HUES64 (cell line): ENCODE results near the gene NPAS1.

Source experiments
- H3K27ac ChIP-seq: 2 replicates; pipeline ENCODE4 v1.7.0; 2013; ENCODE audit warnings: low read depth, low read length, inconsistent platforms
- H3K27me3 ChIP-seq: 2 replicates; pipeline ENCODE4 v1.6.1; 2013; ENCODE audit warnings: mild to moderate bottlenecking, low read length; ENCODE audit not compliant: insufficient read depth
- H3K36me3 ChIP-seq: 2 replicates; pipeline ENCODE4 v1.6.1; 2013; ENCODE audit warnings: mild to moderate bottlenecking, low read length; ENCODE audit not compliant: insufficient read depth
- H3K4me1 ChIP-seq: 2 replicates; pipeline ENCODE4 v1.6.1; 2013; ENCODE audit warnings: mild to moderate bottlenecking, low read length, moderate library complexity; ENCODE audit not compliant: insufficient read depth
- H3K4me3 ChIP-seq: 2 replicates; pipeline ENCODE4 v1.5.1; 2013; ENCODE audit warnings: mild to moderate bottlenecking, low read length, moderate library complexity
- H3K9ac ChIP-seq: 2 replicates; pipeline ENCODE4 v1.6.1; 2013; ENCODE audit warnings: mild to moderate bottlenecking, low read depth, low read length
- H3K9me3 ChIP-seq: 2 replicates; pipeline ENCODE4 v1.6.1; 2013; ENCODE audit warnings: low read depth, low read length; ENCODE audit not compliant: insufficient read depth
- WGBS: fragments of 150-250, 120-280 bp; methylation state at CpG from one replicate; pipeline ENCODE4 v1.1.7; 2013; ENCODE audit warnings: missing lambda C conversion rate; 5-methylcytosine and 5-hydroxymethylcytosine counted together

Gene NPAS1

GRCh38 chr19:46993622-46994021, 26.0 kb upstream of the NPAS1 start:
- peaks cover 60% of the 10 kb centered on the region for H3K36me3 ChIP-seq

GRCh38 chr19:46994141-46994686, 25.4 kb upstream of the NPAS1 start:
- H3K9ac ChIP-seq: no peak overlapping the region
- H3K4me3 ChIP-seq: no peak overlapping the region
- H3K4me1 ChIP-seq: peaks cover 8% of the 10 kb centered on the region; the same call in 1 of the 2 replicates
- no peaks in the 10 kb centered on the region for H3K9me3 ChIP-seq
- WGBS: 94% methylated on average over 17 of the region's 17 CpGs
- peaks cover 60% of the 10 kb centered on the region for H3K36me3 ChIP-seq
- no peak overlapping the region for H3K27ac ChIP-seq
- H3K27me3 ChIP-seq: no peaks in the 10 kb centered on the region

More at GRCh38 chr19:46993622-46994021, 26.0 kb upstream of the NPAS1 start:
- Histone ChIP-seq H3K9me3 (no peaks in the 10 kb centered on the region), H3K9ac (no peak overlapping the region), H3K27ac (no peak overlapping the region), H3K4me3 (no peak overlapping the region), H3K4me1 (peaks cover 8% of the 10 kb centered on the region; the same call in 1 of the 2 replicates), H3K27me3 (no peaks in the 10 kb centered on the region)
- 94% methylated on average over 7 of the region's 7 CpGs for WGBS

- Histone ChIP-seq H3K27me3 (no peaks in the 10 kb centered on the region), H3K9ac (no peak overlapping the region), H3K4me3 (no peak overlapping the region), H3K9me3 (no peaks in the 10 kb centered on the region), H3K27ac (no peak overlapping the region), H3K36me3 (peaks cover 61% of the 10 kb centered on the region), H3K4me1 (peaks cover 8% of the 10 kb centered on the region; the same call in 1 of the 2 replicates)
- 96% methylated on average over 7 of the region's 7 CpGs for WGBS
These were observed 24.1 kb upstream of the NPAS1 start for GRCh38 chr19:46995492-46995891.

- no peak overlapping the region for H3K4me3 ChIP-seq
- WGBS: 95% methylated on average over 22 of the region's 22 CpGs
- no peaks in the 10 kb centered on the region for H3K9me3 ChIP-seq
- H3K27me3 ChIP-seq: no peaks in the 10 kb centered on the region
- H3K4me1 ChIP-seq: no peaks in the 10 kb centered on the region
- no peak overlapping the region for H3K27ac ChIP-seq
- peaks cover 47% of the 10 kb centered on the region for H3K36me3 ChIP-seq
- no peak overlapping the region for H3K9ac ChIP-seq
These were observed 21.1 kb upstream of the NPAS1 start for GRCh38 chr19:46998445-46999125.

- Histone ChIP-seq H3K36me3 (peaks cover 42% of the 10 kb centered on the region), H3K4me1 (no peaks in the 10 kb centered on the region), H3K9ac (no peak overlapping the region), H3K27ac (no peak overlapping the region), H3K4me3 (no peak overlapping the region), H3K9me3 (no peaks in the 10 kb centered on the region), H3K27me3 (no peaks in the 10 kb centered on the region)
- WGBS: 96% methylated on average over 7 of the region's 7 CpGs
These were observed 20.3 kb upstream of the NPAS1 start for GRCh38 chr19:46999377-46999776.

- no peak overlapping the region for H3K27ac ChIP-seq
- no peak overlapping the region for H3K4me3 ChIP-seq
- H3K9ac ChIP-seq: no peak overlapping the region
- H3K36me3 ChIP-seq: peaks cover 42% of the 10 kb centered on the region
- WGBS: 95% methylated on average over 14 of the region's 14 CpGs
- no peaks in the 10 kb centered on the region for H3K27me3 ChIP-seq
- no peaks in the 10 kb centered on the region for H3K4me1 ChIP-seq
- H3K9me3 ChIP-seq: no peaks in the 10 kb centered on the region
These were observed 19.8 kb upstream of the NPAS1 start for GRCh38 chr19:46999878-47000277.

GRCh38 chr19:47000373-47000772, 19.3 kb upstream of the NPAS1 start:
- Histone ChIP-seq H3K4me3 (no peak overlapping the region), H3K27me3 (no peaks in the 10 kb centered on the region), H3K9ac (no peak overlapping the region), H3K27ac (no peak overlapping the region), H3K36me3 (peaks cover 42% of the 10 kb centered on the region), H3K9me3 (no peaks in the 10 kb centered on the region), H3K4me1 (no peaks in the 10 kb centered on the region)
- 96% methylated on average over 18 of the region's 18 CpGs for WGBS

GRCh38 chr19:47001584-47001983, 18.1 kb upstream of the NPAS1 start:
- Histone ChIP-seq H3K27ac (no peak overlapping the region), H3K4me3 (no peak overlapping the region)
- 96% methylated on average over 11 of the region's 11 CpGs for WGBS

GRCh38 chr19:47002106-47002766, 17.4 kb upstream of the NPAS1 start:
- H3K4me3 ChIP-seq: no peak overlapping the region
- peaks cover 37% of the 10 kb centered on the region for H3K36me3 ChIP-seq
- 87% methylated on average over 23 of the region's 23 CpGs for WGBS

More at GRCh38 chr19:47001584-47001983, 18.1 kb upstream of the NPAS1 start:
- H3K27me3 ChIP-seq: no peaks in the 10 kb centered on the region
- H3K4me1 ChIP-seq: no peaks in the 10 kb centered on the region
- H3K9ac ChIP-seq: no peak overlapping the region
- peaks cover 40% of the 10 kb centered on the region for H3K36me3 ChIP-seq
- H3K9me3 ChIP-seq: no peaks in the 10 kb centered on the region

GRCh38 chr19:47002853-47003610, 16.6 kb upstream of the NPAS1 start:
- no peaks in the 10 kb centered on the region for H3K9me3 ChIP-seq
- H3K27me3 ChIP-seq: no peaks in the 10 kb centered on the region
- no peak overlapping the region for H3K27ac ChIP-seq
- H3K4me1 ChIP-seq: no peaks in the 10 kb centered on the region
- WGBS: 92% methylated on average over 26 of the region's 26 CpGs
- H3K9ac ChIP-seq: no peak overlapping the region
- H3K36me3 ChIP-seq: peaks cover 33% of the 10 kb centered on the region
- no peak overlapping the region for H3K4me3 ChIP-seq

More at GRCh38 chr19:47002106-47002766, 17.4 kb upstream of the NPAS1 start:
- Histone ChIP-seq H3K27ac (no peak overlapping the region), H3K9me3 (no peaks in the 10 kb centered on the region), H3K4me1 (no peaks in the 10 kb centered on the region), H3K27me3 (no peaks in the 10 kb centered on the region), H3K9ac (no peak overlapping the region)
